ENCODE measurements around the gene AGGF1.

- no peak for TF ChIP-seq EZH2 (IDR thresholded peaks at IDR 0.05; ENCODE audit: borderline replicate concordance, low read length)
- TF ChIP-seq CTCF (IDR thresholded peaks at IDR 0.05; ENCODE audit: low read length): no peak
Measured at GRCh38 chr5:76986825-76987526, 43.2 kb upstream of the AGGF1 start.

Data from OCI-LY1 (cell line).